Keratinocyte (primary cell): ENCODE results near the gene PAPOLA. TPM values are rescaled to one million over a fixed set of nuclear protein-coding genes. Genes with fewer than 3 reads are reported as not detected.

Experiments
- DNase-seq: peaks from one replicate; pipeline ENCODE4 v3.0.0-alpha.2; 2011; ENCODE audit warnings: low read depth, missing footprints, low spot score
- FAIRE-seq: peaks from 2 replicates; lab custom pipeline; 2011; peaks lifted over from hg19 to GRCh38; lab: Jason Lieb, UNC
- H2AFZ ChIP-seq: 2 replicates; pipeline ENCODE4 v1.6.0; 2012; ENCODE audit warnings: low read length, control low read depth, inconsistent platforms; ENCODE audit not compliant: control insufficient read depth
- H3K27ac ChIP-seq: 2 replicates; pipeline ENCODE4 v1.5.1; 2011; ENCODE audit warnings: low read length; ENCODE audit not compliant: control insufficient read depth, insufficient read depth
- H3K27me3 ChIP-seq: 3 replicates; pipeline ENCODE4 v1.6.0; 2011; ENCODE audit warnings: low read length; ENCODE audit not compliant: control insufficient read depth, insufficient read depth; ENCODE audit errors: extremely low read depth
- H3K36me3 ChIP-seq, 2 experiments: 2 replicates in 1 of 2; 3 replicates in 1 of 2; pipeline ENCODE4 v1.5.1; 2011; ENCODE audit warnings: low read length in 2 of 2, mild to moderate bottlenecking in 1 of 2; ENCODE audit not compliant: control insufficient read depth in 2 of 2, insufficient read depth in 2 of 2; ENCODE audit errors: extremely low read depth in 1 of 2
- H3K4me1 ChIP-seq: 3 replicates; pipeline ENCODE4 v1.5.1; 2011; ENCODE audit warnings: low read length; ENCODE audit not compliant: control insufficient read depth, insufficient read depth; ENCODE audit errors: extremely low read depth
- H3K4me2 ChIP-seq: 3 replicates; pipeline ENCODE4 v1.6.0; 2011; ENCODE audit warnings: low read depth, low read length; ENCODE audit not compliant: control insufficient read depth, insufficient read depth; ENCODE audit errors: extremely low read depth
- H3K4me3 ChIP-seq, 3 experiments: fragments of 200-600 bp in 1 of 3; sonication (generic) in 1 of 3; 2 replicates in 2 of 3; 3 replicates in 1 of 3; pipeline ENCODE4 v1.5.1; 2011 to 2016; ENCODE audit warnings: low read length in 3 of 3, mild to moderate bottlenecking in 3 of 3, control low read depth in 2 of 3, inconsistent platforms in 1 of 3, low read depth in 1 of 3, mixed read lengths in 1 of 3, mixed run types in 1 of 3, moderate library complexity in 1 of 3; ENCODE audit not compliant: control insufficient read depth in 2 of 3, insufficient read depth in 2 of 3; ENCODE audit errors: extremely low read depth in 1 of 3
- H3K79me2 ChIP-seq: 2 replicates; pipeline ENCODE4 v1.6.0; 2012; ENCODE audit warnings: low read length; ENCODE audit not compliant: control insufficient read depth, insufficient read depth
- H3K9ac ChIP-seq: 3 replicates; pipeline ENCODE4 v1.6.0; 2011; ENCODE audit warnings: low read length; ENCODE audit not compliant: control insufficient read depth, insufficient read depth; ENCODE audit errors: extremely low read depth
- H3K9me1 ChIP-seq: 3 replicates; pipeline ENCODE4 v1.6.0; 2011; ENCODE audit warnings: low read length; ENCODE audit not compliant: control insufficient read depth, insufficient read depth; ENCODE audit errors: extremely low read depth
- H3K9me3 ChIP-seq: 2 replicates; pipeline ENCODE4 v1.5.1; 2012; ENCODE audit warnings: low read depth, low read length; ENCODE audit not compliant: control insufficient read depth
- H4K20me1 ChIP-seq: 3 replicates; pipeline ENCODE4 v1.6.0; 2011; ENCODE audit warnings: low read length; ENCODE audit not compliant: control insufficient read depth, insufficient read depth; ENCODE audit errors: extremely low read depth
- EZH2 ChIP-seq: IDR thresholded peaks from one replicate; pipeline ENCODE4 v1.6.1; 2012; ENCODE audit warnings: inconsistent platforms, mild to moderate bottlenecking, low read length, moderate library complexity
- dilution Hi-C: fragments of 300-500 bp; cut with MboI; formaldehyde crosslinking; loops from one replicate; pipeline ENCODE4 v1.7.0; 2020; ENCODE audit warnings: low sequenced_read_pairs; ENCODE audit not compliant: extremely low pct_ligation_motif_present
- polyA plus RNA-seq, 5 experiments: library from polyadenylated mRNA; depleted of rRNA in 3 of 5; stranded (reverse) in 3 of 5; stranded (forward) in 1 of 5; unstranded in 1 of 5; fragments of >200 nt; gene quantifications; 1 replicate in 1 of 5; 2 replicates in 3 of 5; 3 replicates in 1 of 5; pipeline versions ENCODE4 v1.2.1 to v1.2.3, GENCODE V29; 2011 to 2012; ENCODE audit warnings: missing spikeins in 2 of 5, low read depth in 1 of 5, low replicate concordance in 1 of 5
- TF ChIP-seq, protein P1 (sequence below), 3 experiments: IDR thresholded peaks in 1 of 3; conservative IDR thresholded peaks in 1 of 3; optimal IDR thresholded peaks in 1 of 3; 2 replicates in 2 of 3; 3 replicates in 1 of 3; pipeline versions ENCODE3 to v1.5.1; 2011; ENCODE audit warnings: low read length in 3 of 3, mild to moderate bottlenecking in 3 of 3, moderate library complexity in 2 of 3, control low read depth in 1 of 3, inconsistent platforms in 1 of 3; ENCODE audit not compliant: insufficient read depth in 2 of 3; ENCODE audit errors: extremely low read depth in 1 of 3

PAPOLA gene
- polyA plus RNA-seq, 1 donor (not counting 4 experiments of a cell fraction or from before 2014, with no cell fraction given), result 154 TPM

DNA sequence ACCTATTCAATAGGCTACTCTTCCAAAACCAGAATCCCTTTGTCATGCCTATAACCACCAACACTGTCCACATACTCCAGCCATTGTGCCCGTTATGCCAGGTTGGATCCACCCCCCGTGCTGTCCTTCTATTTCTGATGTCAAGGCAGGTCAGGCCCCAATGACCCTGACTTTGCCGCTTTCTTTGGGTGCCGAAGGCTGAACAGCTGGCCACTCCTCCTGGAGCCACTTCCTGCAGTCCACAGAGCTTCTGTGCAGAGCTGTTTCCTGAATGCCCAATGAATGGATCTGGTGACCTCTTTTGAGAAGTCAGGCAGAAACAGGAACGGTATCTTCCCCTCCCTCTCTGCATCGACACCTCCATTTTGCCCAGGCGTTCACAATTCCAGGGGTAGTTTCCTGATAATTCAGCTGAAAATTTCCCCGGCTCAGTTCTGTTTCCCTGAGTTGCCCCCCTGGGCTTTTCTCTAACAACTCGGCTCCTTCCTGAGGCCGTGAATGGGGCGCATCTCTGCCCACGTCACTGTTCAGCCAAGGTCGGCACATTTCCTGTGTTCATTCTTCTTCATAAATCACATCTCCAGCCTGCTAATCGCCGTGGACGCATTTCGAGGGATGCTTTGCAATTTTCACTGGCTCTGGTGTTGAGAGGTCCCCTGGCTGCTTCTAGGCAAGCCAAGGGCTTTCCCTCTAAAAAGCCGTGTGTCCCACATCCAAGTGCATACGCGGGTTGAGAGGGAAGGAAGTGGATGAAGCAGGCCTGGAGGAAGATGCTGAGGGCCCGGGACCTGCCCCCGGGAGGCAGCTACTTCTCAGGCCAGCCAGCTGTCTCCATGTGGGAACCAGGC, 86.5 kb downstream of the PAPOLA start:
- H3K4me3 ChIP-seq, result no peak overlapping the region
- H3K9ac ChIP-seq, result no peak overlapping the region
- H3K4me2 ChIP-seq, result no peak overlapping the region
- TF ChIP-seq EZH2, result no peak
- TF ChIP-seq, protein P1, sequence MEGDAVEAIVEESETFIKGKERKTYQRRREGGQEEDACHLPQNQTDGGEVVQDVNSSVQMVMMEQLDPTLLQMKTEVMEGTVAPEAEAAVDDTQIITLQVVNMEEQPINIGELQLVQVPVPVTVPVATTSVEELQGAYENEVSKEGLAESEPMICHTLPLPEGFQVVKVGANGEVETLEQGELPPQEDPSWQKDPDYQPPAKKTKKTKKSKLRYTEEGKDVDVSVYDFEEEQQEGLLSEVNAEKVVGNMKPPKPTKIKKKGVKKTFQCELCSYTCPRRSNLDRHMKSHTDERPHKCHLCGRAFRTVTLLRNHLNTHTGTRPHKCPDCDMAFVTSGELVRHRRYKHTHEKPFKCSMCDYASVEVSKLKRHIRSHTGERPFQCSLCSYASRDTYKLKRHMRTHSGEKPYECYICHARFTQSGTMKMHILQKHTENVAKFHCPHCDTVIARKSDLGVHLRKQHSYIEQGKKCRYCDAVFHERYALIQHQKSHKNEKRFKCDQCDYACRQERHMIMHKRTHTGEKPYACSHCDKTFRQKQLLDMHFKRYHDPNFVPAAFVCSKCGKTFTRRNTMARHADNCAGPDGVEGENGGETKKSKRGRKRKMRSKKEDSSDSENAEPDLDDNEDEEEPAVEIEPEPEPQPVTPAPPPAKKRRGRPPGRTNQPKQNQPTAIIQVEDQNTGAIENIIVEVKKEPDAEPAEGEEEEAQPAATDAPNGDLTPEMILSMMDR (optimal IDR thresholded peaks at IDR 0.05 in 1 of 3, IDR thresholded peaks at IDR 0.05 in 1 of 3, conservative IDR thresholded peaks at IDR 0.05 in 1 of 3; ENCODE audit: extremely low read depth in 1 of 3, insufficient read depth in 2 of 3, low read length in 3 of 3), result no peak
- no peak overlapping the region for H2AFZ ChIP-seq
- no peaks in the 10 kb centered on the region for H3K36me3 ChIP-seq
- no peaks in the 10 kb centered on the region for H3K79me2 ChIP-seq
- DNase-seq, result no peak
- FAIRE-seq, result no peak
- H3K27ac ChIP-seq, result no peak overlapping the region
- peaks cover 5% of the 10 kb centered on the region for H3K4me1 ChIP-seq
- H3K9me1 ChIP-seq, result no peaks in the 10 kb centered on the region
- dilution Hi-C loops, result no loop called here
- H3K27me3 ChIP-seq, result peaks cover 8% of the 10 kb centered on the region
- no peaks in the 10 kb centered on the region for H3K9me3 ChIP-seq
- no peaks in the 10 kb centered on the region for H4K20me1 ChIP-seq

DNA sequence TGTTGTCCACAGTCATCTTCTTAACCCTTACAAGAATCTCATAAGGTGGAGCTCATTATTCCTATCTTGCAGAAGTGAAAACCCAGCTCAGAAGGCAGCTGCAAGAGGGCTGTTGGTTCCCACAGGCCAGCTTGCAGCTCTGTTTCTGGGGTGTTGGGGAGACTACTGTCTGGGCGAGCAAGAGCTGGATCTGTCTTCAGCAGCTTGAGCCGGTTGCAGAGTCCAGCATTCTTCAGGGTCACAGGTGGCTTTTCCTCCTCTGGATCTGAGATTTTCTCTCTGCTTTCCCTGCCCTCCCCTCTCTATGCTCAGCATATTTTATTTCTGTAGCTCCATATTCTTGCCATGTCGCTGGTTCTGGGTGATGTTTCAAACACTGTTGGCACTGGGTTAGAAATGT, 87.4 kb downstream of the PAPOLA start:
- Histone ChIP-seq H4K20me1 (no peaks in the 10 kb centered on the region), H3K27me3 (peaks cover 8% of the 10 kb centered on the region), H3K36me3 (no peaks in the 10 kb centered on the region), H2AFZ (no peak overlapping the region), H3K4me3 (no peak overlapping the region), H3K27ac (no peak overlapping the region), H3K4me2 (no peak overlapping the region), H3K9me3 (no peaks in the 10 kb centered on the region), H3K79me2 (no peaks in the 10 kb centered on the region), H3K9me1 (no peaks in the 10 kb centered on the region), H3K4me1 (peaks cover 5% of the 10 kb centered on the region), H3K9ac (no peak overlapping the region)
- FAIRE-seq (no peak), DNase-seq (no peak)
- dilution Hi-C loops, result no loop called here
- no peak for TF ChIP-seq EZH2
- TF ChIP-seq, protein P1 (optimal IDR thresholded peaks at IDR 0.05 in 1 of 3, IDR thresholded peaks at IDR 0.05 in 1 of 3, conservative IDR thresholded peaks at IDR 0.05 in 1 of 3; ENCODE audit: extremely low read depth in 1 of 3, insufficient read depth in 2 of 3, low read length in 3 of 3), result no peak
